Lung (tissue), 12 donors: ENCODE results near the gene C9. TPM values are rescaled to one million over a fixed set of nuclear protein-coding genes. Genes with fewer than 3 reads are reported as not detected.

Experiments used
- ATAC-seq: fragments of 200-7000 bp; cut with Tn5 transposase; one replicate; pipeline ENCODE4 v1.9.1; 2020; ENCODE audit warnings: moderate number of reproducible peaks; ENCODE audit not compliant: insufficient read depth, low FRiP score
- DNase-seq, 3 donors: peaks; one replicate each; pipeline ENCODE4 v3.0.0-alpha.2; 2013 to 2017
- H3K27ac ChIP-seq, 2 donors: one replicate each; pipeline ENCODE4 v1.5.1; 2013; ENCODE audit warnings: mild to moderate bottlenecking in 2 of 2, moderate library complexity in 2 of 2, control low read depth in 1 of 2, inconsistent platforms in 1 of 2, low read depth in 1 of 2, low read length in 1 of 2
- H3K27me3 ChIP-seq, 3 donors: one replicate each; pipeline ENCODE4 v1.5.1; 2013; ENCODE audit warnings: low read length in 2 of 3; ENCODE audit not compliant: control insufficient read depth in 3 of 3, insufficient read depth in 3 of 3
- H3K36me3 ChIP-seq, 4 donors: one replicate each; pipeline ENCODE4 v1.5.1; 2013; ENCODE audit warnings: low read length in 4 of 4, mild to moderate bottlenecking in 1 of 4, moderate library complexity in 1 of 4; ENCODE audit not compliant: control insufficient read depth in 4 of 4, insufficient read depth in 4 of 4
- H3K4me1 ChIP-seq, 5 donors: one replicate each; pipeline ENCODE4 v1.5.1; 2013; ENCODE audit warnings: low read length in 5 of 5, mild to moderate bottlenecking in 2 of 5, moderate library complexity in 1 of 5; ENCODE audit not compliant: control insufficient read depth in 5 of 5, insufficient read depth in 5 of 5
- H3K4me3 ChIP-seq: one replicate; pipeline ENCODE4 v1.5.1; 2013; ENCODE audit warnings: mild to moderate bottlenecking, control low read depth, moderate library complexity
- H3K9ac ChIP-seq, 2 donors: one replicate each; pipeline ENCODE4 v1.5.1; 2013; ENCODE audit warnings: low read length in 2 of 2, control low read depth in 1 of 2; ENCODE audit not compliant: insufficient read depth in 1 of 2
- H3K9me3 ChIP-seq, 4 donors: one replicate each; pipeline ENCODE4 v1.5.1; 2013; ENCODE audit warnings: low read length in 3 of 4, mild to moderate bottlenecking in 1 of 4, moderate library complexity in 1 of 4; ENCODE audit not compliant: control insufficient read depth in 4 of 4, insufficient read depth in 3 of 4
- WGBS, 2 donors: extraction: QIAGEN DNeasy Blood & Tissue Kit; methylation state at CpG; one replicate each; pipeline ENCODE4 v1.1.7; 2013; 5-methylcytosine and 5-hydroxymethylcytosine counted together
- polyA plus RNA-seq, 2 donors: library from polyadenylated mRNA; stranded (reverse); fragments of 200-250 nt; gene quantifications; one replicate each; pipeline ENCODE4 v1.2.1, GENCODE V29; 2013
- total RNA-seq, 2 donors: library from RNA; depleted of rRNA in 1 of 2; stranded (reverse); fragments of >200 nt in 1 of 2; gene quantifications; one replicate each; pipeline ENCODE4 v1.2.1, GENCODE V29; 2014 to 2021
- TF ChIP-seq, protein P1 (sequence below): IDR thresholded peaks from 2 replicates; pipeline ENCODE4 v1.5.1; 2012; ENCODE audit warnings: mild to moderate bottlenecking; ENCODE audit errors: control extremely low read depth, extremely low read depth
- donor health status: control.
- donor health status: control.
- donor health status: Bipolar disorder and iron deficiency.
- donor health status: healthy.
- donor health status: DM: yes; HTN: yes; CAD: no.

Gene C9
- total and polyA plus RNA-seq, 4 donors, result 0.14 to 0.43 TPM; not detected in 2

DNA sequence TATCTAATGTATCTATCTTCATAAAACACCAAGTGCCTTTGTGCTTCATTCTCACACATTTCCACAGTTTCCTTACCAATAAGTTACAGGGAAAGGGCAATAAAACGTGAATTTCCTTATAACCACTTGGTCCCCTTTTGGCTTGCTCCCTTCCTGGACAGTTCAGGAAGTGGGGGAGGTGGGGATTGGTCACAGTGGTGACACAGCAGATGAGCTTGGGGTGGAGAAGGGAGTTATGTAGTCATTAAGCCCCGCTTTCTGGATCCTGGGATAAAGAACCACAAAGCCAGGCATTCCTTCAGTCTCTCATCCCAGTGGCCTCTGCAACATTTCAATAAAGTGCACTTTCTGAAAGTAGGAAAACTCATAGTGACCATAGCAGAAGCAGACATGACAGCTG, 97.9 kb downstream of the C9 start:
- H3K4me3 ChIP-seq, result no peak overlapping the region
- H3K27ac ChIP-seq, result no peak overlapping the region
- no peaks in the 10 kb centered on the region for H3K27me3 ChIP-seq
- H3K36me3 ChIP-seq, result no peaks in the 10 kb centered on the region
- no peak overlapping the region for H3K9ac ChIP-seq
- ATAC-seq (no peak), DNase-seq (no peak)
- H3K4me1 ChIP-seq, result peaks cover 0 to 5% (median 0%) of the 10 kb centered on the region in 5 donors
- WGBS, 2 donors, result 0% methylated on average over 2 of the region's 2 CpGs
- no peaks in the 10 kb centered on the region for H3K9me3 ChIP-seq
- TF ChIP-seq, protein P1, sequence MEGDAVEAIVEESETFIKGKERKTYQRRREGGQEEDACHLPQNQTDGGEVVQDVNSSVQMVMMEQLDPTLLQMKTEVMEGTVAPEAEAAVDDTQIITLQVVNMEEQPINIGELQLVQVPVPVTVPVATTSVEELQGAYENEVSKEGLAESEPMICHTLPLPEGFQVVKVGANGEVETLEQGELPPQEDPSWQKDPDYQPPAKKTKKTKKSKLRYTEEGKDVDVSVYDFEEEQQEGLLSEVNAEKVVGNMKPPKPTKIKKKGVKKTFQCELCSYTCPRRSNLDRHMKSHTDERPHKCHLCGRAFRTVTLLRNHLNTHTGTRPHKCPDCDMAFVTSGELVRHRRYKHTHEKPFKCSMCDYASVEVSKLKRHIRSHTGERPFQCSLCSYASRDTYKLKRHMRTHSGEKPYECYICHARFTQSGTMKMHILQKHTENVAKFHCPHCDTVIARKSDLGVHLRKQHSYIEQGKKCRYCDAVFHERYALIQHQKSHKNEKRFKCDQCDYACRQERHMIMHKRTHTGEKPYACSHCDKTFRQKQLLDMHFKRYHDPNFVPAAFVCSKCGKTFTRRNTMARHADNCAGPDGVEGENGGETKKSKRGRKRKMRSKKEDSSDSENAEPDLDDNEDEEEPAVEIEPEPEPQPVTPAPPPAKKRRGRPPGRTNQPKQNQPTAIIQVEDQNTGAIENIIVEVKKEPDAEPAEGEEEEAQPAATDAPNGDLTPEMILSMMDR, result no peak

DNA sequence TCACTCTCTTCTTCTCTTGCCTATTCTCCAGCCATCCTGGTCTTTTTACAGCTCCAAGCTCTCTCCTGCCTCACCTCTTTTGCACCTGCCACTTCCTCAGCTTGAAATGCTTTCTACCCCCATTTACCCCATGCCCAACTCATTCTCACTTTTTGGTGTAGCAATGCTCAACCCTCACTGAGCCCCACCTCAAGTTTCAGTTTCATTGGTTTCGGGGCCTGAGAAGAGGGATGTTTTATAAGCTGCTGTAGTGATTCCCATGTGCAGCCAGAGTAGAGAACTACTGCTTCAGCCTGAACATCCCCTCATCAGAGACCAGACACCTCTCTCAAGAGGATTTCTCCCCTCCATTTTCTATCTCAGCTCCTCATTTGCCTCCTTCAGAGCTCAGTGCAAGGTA, 99.8 kb downstream of the C9 start:
- Histone ChIP-seq H3K36me3 (no peaks in the 10 kb centered on the region), H3K9ac (no peak overlapping the region), H3K4me1 (peaks cover 0 to 5% (median 0%) of the 10 kb centered on the region in 5 donors), H3K27me3 (no peaks in the 10 kb centered on the region), H3K4me3 (no peak overlapping the region), H3K27ac (no peak overlapping the region), H3K9me3 (no peaks in the 10 kb centered on the region)
- TF ChIP-seq, protein P1, result no peak
- ATAC-seq (no peak), DNase-seq (no peak)
- WGBS, 2 donors, result 64 to 79% methylated on average over 1 of the region's 1 CpG

DNA sequence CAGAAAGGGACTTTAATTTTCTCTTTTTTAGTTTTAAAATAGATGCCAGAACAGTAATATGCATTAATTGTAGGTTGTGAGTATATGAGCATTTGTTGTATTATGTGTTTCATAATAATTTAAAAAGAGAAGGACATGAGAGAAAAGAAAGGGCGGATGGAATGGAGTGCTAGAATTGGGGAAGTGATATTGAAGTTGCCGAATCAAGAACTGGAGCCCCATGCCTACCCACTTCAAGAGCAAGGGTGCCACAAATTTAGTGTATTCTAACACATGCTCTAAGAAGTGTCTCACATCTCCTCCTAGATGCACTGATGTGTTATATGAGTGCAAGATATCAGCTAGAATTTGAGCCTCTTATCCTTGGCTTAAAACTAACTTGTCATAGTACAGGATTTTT, 101.3 kb downstream of the C9 start:
- Histone ChIP-seq H3K27me3 (no peaks in the 10 kb centered on the region), H3K27ac (no peak overlapping the region), H3K9ac (no peak overlapping the region), H3K9me3 (peaks cover 0 to 2% (median 0%) of the 10 kb centered on the region in 4 donors), H3K36me3 (no peaks in the 10 kb centered on the region), H3K4me1 (peaks cover 0 to 5% (median 0%) of the 10 kb centered on the region in 5 donors), H3K4me3 (no peak overlapping the region)
- 51 to 72% methylated on average over 2 of the region's 2 CpGs for WGBS, 2 donors
- ATAC-seq, result no peak
- no peak for DNase-seq
- TF ChIP-seq, protein P1, result no peak

DNA sequence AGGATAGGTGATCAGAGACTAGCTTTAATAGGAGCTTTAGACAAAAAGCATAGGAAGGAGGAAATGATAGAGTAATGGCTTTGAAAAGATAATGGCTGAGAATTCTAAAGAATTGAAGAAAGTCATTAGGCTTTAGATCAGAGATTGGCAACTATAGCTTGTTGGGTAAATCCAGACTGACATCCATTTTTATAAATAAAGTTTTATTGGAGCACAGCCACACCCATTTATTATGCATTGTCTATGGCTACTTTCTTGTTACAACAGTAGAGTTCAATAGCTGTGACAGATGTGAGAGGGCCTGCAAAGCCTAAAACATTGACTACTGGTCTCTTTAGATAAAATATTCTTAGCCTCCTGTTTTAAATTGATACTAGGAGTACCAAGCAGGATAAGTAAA, 104.2 kb downstream of the C9 start:
- TF ChIP-seq, protein P1, result no peak
- Histone ChIP-seq H3K4me3 (no peak overlapping the region), H3K9ac (no peak overlapping the region), H3K27ac (no peak overlapping the region), H3K36me3 (no peaks in the 10 kb centered on the region), H3K27me3 (no peaks in the 10 kb centered on the region), H3K4me1 (no peaks in the 10 kb centered on the region), H3K9me3 (peaks cover 0 to 2% (median 0%) of the 10 kb centered on the region in 4 donors)
- DNase-seq (no peak), ATAC-seq (no peak)
